Measurements from ENCODE around the gene TTC7B.

DNA sequence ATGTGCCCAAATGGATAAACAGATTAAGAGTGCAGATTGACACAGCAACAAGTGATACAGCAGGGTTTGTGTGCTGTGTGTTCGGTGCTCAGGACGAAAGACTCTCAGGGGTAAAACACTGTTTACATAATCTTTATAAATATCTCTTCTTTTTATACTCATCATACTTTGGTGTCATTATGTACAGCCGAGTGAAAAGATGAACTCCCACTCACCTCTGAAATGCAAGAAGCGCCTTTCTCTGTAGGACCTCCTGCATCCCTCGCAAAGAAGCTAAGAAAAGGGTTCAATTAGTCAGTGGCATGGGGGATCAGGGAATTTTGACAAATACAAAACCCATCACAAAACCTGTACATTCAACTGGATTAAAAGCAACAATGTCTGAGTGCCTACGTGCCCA lies 163.6 kb downstream of the TTC7B start:
- TF ChIP-seq, protein P1, sequence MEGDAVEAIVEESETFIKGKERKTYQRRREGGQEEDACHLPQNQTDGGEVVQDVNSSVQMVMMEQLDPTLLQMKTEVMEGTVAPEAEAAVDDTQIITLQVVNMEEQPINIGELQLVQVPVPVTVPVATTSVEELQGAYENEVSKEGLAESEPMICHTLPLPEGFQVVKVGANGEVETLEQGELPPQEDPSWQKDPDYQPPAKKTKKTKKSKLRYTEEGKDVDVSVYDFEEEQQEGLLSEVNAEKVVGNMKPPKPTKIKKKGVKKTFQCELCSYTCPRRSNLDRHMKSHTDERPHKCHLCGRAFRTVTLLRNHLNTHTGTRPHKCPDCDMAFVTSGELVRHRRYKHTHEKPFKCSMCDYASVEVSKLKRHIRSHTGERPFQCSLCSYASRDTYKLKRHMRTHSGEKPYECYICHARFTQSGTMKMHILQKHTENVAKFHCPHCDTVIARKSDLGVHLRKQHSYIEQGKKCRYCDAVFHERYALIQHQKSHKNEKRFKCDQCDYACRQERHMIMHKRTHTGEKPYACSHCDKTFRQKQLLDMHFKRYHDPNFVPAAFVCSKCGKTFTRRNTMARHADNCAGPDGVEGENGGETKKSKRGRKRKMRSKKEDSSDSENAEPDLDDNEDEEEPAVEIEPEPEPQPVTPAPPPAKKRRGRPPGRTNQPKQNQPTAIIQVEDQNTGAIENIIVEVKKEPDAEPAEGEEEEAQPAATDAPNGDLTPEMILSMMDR (IDR thresholded peaks at IDR 0.05), result no peak
- TF ChIP-seq EZH2phosphoT487 (IDR thresholded peaks at IDR 0.05), result no peak

Measured in neural progenitor cell (in vitro differentiated cells).